ENCODE data around the gene BAZ1B. TPM values are rescaled to one million over a fixed set of nuclear protein-coding genes. Genes with fewer than 3 reads are reported as not detected.
"Not testable (repeated sequence)": the region's sequence is repeated elsewhere in the genome, so short reads cannot be mapped to it uniquely, and the experiment has no call there.

The BAZ1B gene
- total RNA-seq, 4 donors from 2014 or later: 55.3 to 72.2 (median 66.2) TPM

GRCh38 chr7:73541722-73542121, 19.6 kb upstream of the BAZ1B start:
- intact Hi-C loops (cut with DNase I): no loop called here
- H3K4me3 ChIP-seq: no peak overlapping the region
- H3K27ac ChIP-seq (replicated peaks in 1 of 4): no peak overlapping the region
- peaks cover 0 to 12% (median 2%) of the 10 kb centered on the region in 4 donors for H3K4me1 ChIP-seq
- no peak for DNase-seq (ENCODE audit: extremely low spot score)
- H3K27me3 ChIP-seq: no peaks in the 10 kb centered on the region
- no peak for TF ChIP-seq CTCF (IDR thresholded peaks at IDR 0.05)
- no peaks in the 10 kb centered on the region for H3K9me3 ChIP-seq
- H3K36me3 ChIP-seq: peaks cover 63 to 90% (median 79%) of the 10 kb centered on the region in 4 donors
- 95% methylated on average over 10 of the region's 10 CpGs for WGBS

GRCh38 chr7:73539709-73540108, 17.6 kb upstream of the BAZ1B start:
- no peak for DNase-seq (ENCODE audit: extremely low spot score)
- intact Hi-C loops (cut with DNase I): no loop called here
- Histone ChIP-seq H3K9me3 (no peaks in the 10 kb centered on the region), H3K4me1 (no peaks in the 10 kb centered on the region), H3K27me3 (no peaks in the 10 kb centered on the region), H3K4me3 (no peak overlapping the region), H3K27ac (replicated peaks in 1 of 4) (no peak overlapping the region), H3K36me3 (peaks cover 82 to 100% (median 93%) of the 10 kb centered on the region in 4 donors)
- 90% methylated on average over 13 of the region's 13 CpGs for WGBS
- TF ChIP-seq EP300 (IDR thresholded peaks at IDR 0.05) (no peak), CTCF (IDR thresholded peaks at IDR 0.05) (no peak), POLR2AphosphoS5 (IDR thresholded peaks at IDR 0.05) (no peak), POLR2A (IDR thresholded peaks at IDR 0.05; ENCODE audit: low read depth) (no peak)

- H3K27me3 ChIP-seq; H3K4me3 ChIP-seq; H3K9me3 ChIP-seq; H3K27ac ChIP-seq (replicated peaks in 1 of 4); DNase-seq (ENCODE audit: extremely low spot score); H3K4me1 ChIP-seq; intact Hi-C loops (cut with DNase I): not testable (repeated sequence)
- H3K36me3 ChIP-seq: peaks cover 80 to 100% (median 90%) of the 10 kb centered on the region in 4 donors
- 88% methylated on average over 2 of the region's 2 CpGs for WGBS
Observed at GRCh38 chr7:73538510-73538909, 16.4 kb upstream of the BAZ1B start.

GRCh38 chr7:73537051-73537450, 15.0 kb upstream of the BAZ1B start:
- H3K36me3 ChIP-seq: peaks cover 66 to 96% (median 76%) of the 10 kb centered on the region in 4 donors
- H3K4me3 ChIP-seq: no peak overlapping the region
- no peaks in the 10 kb centered on the region for H3K27me3 ChIP-seq
- H3K27ac ChIP-seq (replicated peaks in 1 of 4): no peak overlapping the region
- no peaks in the 10 kb centered on the region for H3K4me1 ChIP-seq
- no peaks in the 10 kb centered on the region for H3K9me3 ChIP-seq
- no peak for TF ChIP-seq POLR2A (IDR thresholded peaks at IDR 0.05; ENCODE audit: low read depth)
- no peak for TF ChIP-seq CTCF (IDR thresholded peaks at IDR 0.05)
- TF ChIP-seq EP300 (IDR thresholded peaks at IDR 0.05): no peak
- no peak for TF ChIP-seq POLR2AphosphoS5 (IDR thresholded peaks at IDR 0.05)
- DNase-seq (ENCODE audit: extremely low spot score): no peak
- intact Hi-C loops (cut with DNase I): no loop called here
- 77% methylated on average over 3 of the region's 16 CpGs for WGBS

GRCh38 chr7:73536479-73536878, 14.4 kb upstream of the BAZ1B start:
- H3K9me3 ChIP-seq: no peaks in the 10 kb centered on the region
- peaks cover 60 to 90% (median 70%) of the 10 kb centered on the region in 4 donors for H3K36me3 ChIP-seq
- TF ChIP-seq CTCF (IDR thresholded peaks at IDR 0.05) (no peak), POLR2A (IDR thresholded peaks at IDR 0.05; ENCODE audit: low read depth) (no peak), POLR2AphosphoS5 (IDR thresholded peaks at IDR 0.05) (no peak), EP300 (IDR thresholded peaks at IDR 0.05) (no peak)
- no peak for DNase-seq (ENCODE audit: extremely low spot score)
- H3K4me3 ChIP-seq: no peak overlapping the region
- H3K27me3 ChIP-seq: no peaks in the 10 kb centered on the region
- no peaks in the 10 kb centered on the region for H3K4me1 ChIP-seq
- 85% methylated on average over 5 of the region's 5 CpGs for WGBS
- intact Hi-C loops (cut with DNase I): no loop called here
- H3K27ac ChIP-seq (replicated peaks in 1 of 4): no peak overlapping the region

GRCh38 chr7:73535918-73536317, 13.8 kb upstream of the BAZ1B start:
- H3K27ac ChIP-seq (replicated peaks in 1 of 4); H3K4me1 ChIP-seq; H3K27me3 ChIP-seq; H3K9me3 ChIP-seq; DNase-seq (ENCODE audit: extremely low spot score); intact Hi-C loops (cut with DNase I); H3K4me3 ChIP-seq: not testable (repeated sequence)
- 94% methylated on average over 7 of the region's 7 CpGs for WGBS
- H3K36me3 ChIP-seq: peaks cover 55 to 85% (median 65%) of the 10 kb centered on the region in 4 donors

All from esophagus muscularis mucosa (tissue), 4 donors.